ENCODE results near the gene AVL9.

GRCh38 chr7:32542595-32542994 is 47.3 kb downstream of the AVL9 start:
- no peak for TF ChIP-seq EZH2 (IDR thresholded peaks at IDR 0.05; ENCODE audit: borderline replicate concordance)
- TF ChIP-seq CTCF (IDR thresholded peaks at IDR 0.05; ENCODE audit: poor library complexity) = no peak

All from hepatocyte (in vitro differentiated cells).